ENCODE data around the gene TMUB2. TPM values are rescaled to one million over a fixed set of nuclear protein-coding genes. Genes with fewer than 3 reads are reported as not detected.

The TMUB2 gene
- total and polyA plus RNA-seq, 4 donors = 12.2 to 18.8 (median 14.0) TPM

GRCh38 chr17:44144966-44145739, 41.6 kb upstream of the TMUB2 start (continued):
- TF ChIP-seq TAF1 (conservative IDR thresholded peaks at IDR 0.05) (no peak), FOXA1 (IDR thresholded peaks at IDR 0.05) (no peak), MAX (IDR thresholded peaks at IDR 0.05) (no peak), NR2F2 (IDR thresholded peaks at IDR 0.05) (no peak)

- H3K27me3 ChIP-seq (ENCODE audit: control insufficient read depth in 4 of 4, insufficient read depth in 4 of 4, low read length in 3 of 4) = no peaks in the 10 kb centered on the region
- peaks cover 5 to 12% (median 11%) of the 10 kb centered on the region in 4 donors for H3K4me1 ChIP-seq (ENCODE audit: control insufficient read depth in 4 of 4, insufficient read depth in 4 of 4, low read length in 3 of 4)
- no peak overlapping the region for H3K9ac ChIP-seq (ENCODE audit: low read depth in 1 of 2, low read length in 2 of 2)
- no peaks in the 10 kb centered on the region for H3K9me3 ChIP-seq (ENCODE audit: control insufficient read depth in 4 of 4, low read length in 3 of 4)
- H3K36me3 ChIP-seq (ENCODE audit: control insufficient read depth in 4 of 4, insufficient read depth in 3 of 4, low read depth in 1 of 4, low read length in 3 of 4) = no peaks in the 10 kb centered on the region
- TF ChIP-seq ZBTB33 (IDR thresholded peaks at IDR 0.05) (no peak), RXRA (IDR thresholded peaks at IDR 0.05) (no peak), RAD21 (IDR thresholded peaks at IDR 0.05) (no peak), GABPA (IDR thresholded peaks at IDR 0.05 in 1 of 2, conservative IDR thresholded peaks at IDR 0.05 in 1 of 2) (no peak), FOXA2 (IDR thresholded peaks at IDR 0.05) (no peak), EGR1 (IDR thresholded peaks at IDR 0.05; ENCODE audit: low read depth in 2 of 2) (no peak), TAF1 (conservative IDR thresholded peaks at IDR 0.05) (no peak), NR2F2 (IDR thresholded peaks at IDR 0.05) (no peak), FOXA1 (IDR thresholded peaks at IDR 0.05) (no peak), HNF4G (IDR thresholded peaks at IDR 0.05) (no peak)
- no peak for DNase-seq (ENCODE audit: low spot score)
- H3K4me3 ChIP-seq (ENCODE audit: low read depth in 1 of 3, low read length in 3 of 3) = no peak overlapping the region
- H3K27ac ChIP-seq (ENCODE audit: low read depth in 1 of 2, low read length in 2 of 2) = no peak overlapping the region
- 81% methylated on average over 2 of the region's 2 CpGs for WGBS
These were observed 40.1 kb upstream of the TMUB2 start for GRCh38 chr17:44146375-44147346.

GRCh38 chr17:44147812-44148211, 39.0 kb upstream of the TMUB2 start:
- Histone ChIP-seq H3K27ac (ENCODE audit: low read depth in 1 of 2, low read length in 2 of 2) (no peak overlapping the region), H3K27me3 (ENCODE audit: control insufficient read depth in 4 of 4, insufficient read depth in 4 of 4, low read length in 3 of 4) (no peaks in the 10 kb centered on the region), H3K9ac (ENCODE audit: low read depth in 1 of 2, low read length in 2 of 2) (no peak overlapping the region), H3K36me3 (ENCODE audit: control insufficient read depth in 4 of 4, insufficient read depth in 3 of 4, low read depth in 1 of 4, low read length in 3 of 4) (no peaks in the 10 kb centered on the region), H3K9me3 (ENCODE audit: control insufficient read depth in 4 of 4, low read length in 3 of 4) (no peaks in the 10 kb centered on the region), H3K4me3 (ENCODE audit: low read depth in 1 of 3, low read length in 3 of 3) (no peak overlapping the region), H3K4me1 (ENCODE audit: control insufficient read depth in 4 of 4, insufficient read depth in 4 of 4, low read length in 3 of 4) (peaks cover 0 to 2% (median under 1%) of the 10 kb centered on the region in 4 donors)
- WGBS = 99% methylated on average over 4 of the region's 4 CpGs
- DNase-seq (ENCODE audit: low spot score) = no peak
- TF ChIP-seq RAD21 (IDR thresholded peaks at IDR 0.05) (no peak), REST (IDR thresholded peaks at IDR 0.05) (no peak), TAF1 (conservative IDR thresholded peaks at IDR 0.05) (no peak), NR2F2 (IDR thresholded peaks at IDR 0.05) (no peak), GABPA (IDR thresholded peaks at IDR 0.05 in 1 of 2, conservative IDR thresholded peaks at IDR 0.05 in 1 of 2) (no peak), YY1 (IDR thresholded peaks at IDR 0.05) (no peak), JUND (IDR thresholded peaks at IDR 0.05) (no peak), RXRA (IDR thresholded peaks at IDR 0.05) (no peak), ZBTB33 (IDR thresholded peaks at IDR 0.05) (no peak), CTCF (IDR thresholded peaks at IDR 0.05; ENCODE audit: low read depth, low read length, missing input control) (no peak), FOXA1 (IDR thresholded peaks at IDR 0.05) (no peak), HNF4G (IDR thresholded peaks at IDR 0.05) (no peak), EGR1 (IDR thresholded peaks at IDR 0.05; ENCODE audit: low read depth in 2 of 2) (no peak), SP1 (IDR thresholded peaks at IDR 0.05) (no peak), MAX (IDR thresholded peaks at IDR 0.05) (no peak), FOXA2 (IDR thresholded peaks at IDR 0.05) (no peak)

All from liver (tissue), 9 donors.